Smooth muscle cell (in vitro differentiated cells): ENCODE data around the gene LHX4. TPM values are rescaled to one million over a fixed set of nuclear protein-coding genes. Genes with fewer than 3 reads are reported as not detected.

ENCODE experiments used
- DNase-seq: peaks from one replicate; lab custom pipeline; 2025; ENCODE audit not compliant: unreplicated experiment; lab: John Stamatoyannopoulos, UW
- H2AFZ ChIP-seq: fragments of 200-600 bp; sonication (generic); 2 replicates; pipeline ENCODE4 v1.6.0; 2016; ENCODE audit warnings: antibody characterized with exemption, low read depth, mild to moderate bottlenecking
- H3F3A ChIP-seq: fragments of 200-600 bp; sonication (generic); 2 replicates; pipeline ENCODE4 v1.6.0; 2017; ENCODE audit warnings: antibody characterized with exemption, low read depth
- H3K27ac ChIP-seq: fragments of 200-600 bp; sonication (generic); 2 replicates; pipeline ENCODE4 v1.5.1; 2016; ENCODE audit warnings: low read depth, mild to moderate bottlenecking
- H3K27me3 ChIP-seq: fragments of 200-600 bp; sonication (generic); 2 replicates; pipeline ENCODE4 v1.6.1; 2016; ENCODE audit warnings: low read depth, mild to moderate bottlenecking
- H3K36me3 ChIP-seq: fragments of 200-600 bp; sonication (generic); 2 replicates; pipeline ENCODE4 v1.5.1; 2016; ENCODE audit warnings: low read depth
- H3K4me1 ChIP-seq: fragments of 200-600 bp; sonication (generic); 2 replicates; pipeline ENCODE4 v1.5.1; 2016; ENCODE audit warnings: low read depth
- H3K4me2 ChIP-seq: fragments of 200-600 bp; sonication (generic); 2 replicates; pipeline ENCODE4 v1.6.0; 2016; ENCODE audit warnings: mild to moderate bottlenecking
- H3K4me3 ChIP-seq: fragments of 200-600 bp; sonication (generic); 2 replicates; pipeline ENCODE4 v1.5.1; 2016; ENCODE audit warnings: mild to moderate bottlenecking
- H3K79me2 ChIP-seq: fragments of 200-600 bp; sonication (generic); 2 replicates; pipeline ENCODE4 v1.6.0; 2016; ENCODE audit warnings: low read depth, mild to moderate bottlenecking
- H3K9ac ChIP-seq: fragments of 200-600 bp; sonication (generic); 2 replicates; pipeline ENCODE4 v1.6.0; 2016; ENCODE audit warnings: low read depth
- H3K9me3 ChIP-seq: fragments of 200-600 bp; sonication (generic); replicated peaks from 2 replicates; pipeline ENCODE4 v1.5.1; 2016; ENCODE audit warnings: low read depth
- H4K20me1 ChIP-seq: fragments of 200-600 bp; sonication (generic); 2 replicates; pipeline ENCODE4 v1.6.0; 2016; ENCODE audit warnings: low read depth
- CTCF ChIP-seq: fragments of 200-600 bp; sonication (generic); IDR thresholded peaks from 2 replicates; pipeline ENCODE4 v1.5.1; 2017; ENCODE audit warnings: borderline replicate concordance, mild to moderate bottlenecking, antibody characterized with exemption; ENCODE audit not compliant: insufficient read depth, poor library complexity, severe bottlenecking
- WGBS: methylation state at CpG from one replicate; pipeline ENCODE4 v1.1.7; 2016; ENCODE audit warnings: low lambda C conversion rate; 5-methylcytosine and 5-hydroxymethylcytosine counted together
- polyA plus RNA-seq: library from polyadenylated mRNA; unstranded; fragments of >200 nt; fragmentation: Nextera tagmentation; extraction: Ambion mirVana; gene quantifications from 2 replicates; pipeline ENCODE4 v1.2.1, GENCODE V29; 2016
- total RNA-seq: library from RNA; depleted of rRNA; stranded (reverse); fragments of >200 nt; gene quantifications from 2 replicates; pipeline ENCODE4 v1.2.3, GENCODE V29; 2014

The LHX4 gene
- total and polyA plus RNA-seq, 2 experiments from 2014 or later: not detected

GRCh38 chr1:180257486-180257885 lies 27.4 kb downstream of the LHX4 start:
- no peak overlapping the region for H3K4me3 ChIP-seq
- H3K4me1 ChIP-seq: no peaks in the 10 kb centered on the region
- no peak for TF ChIP-seq CTCF
- WGBS: 92% methylated on average over 8 of the region's 8 CpGs
- peaks cover 10% of the 10 kb centered on the region for H3K27me3 ChIP-seq
- no peaks in the 10 kb centered on the region for H3F3A ChIP-seq
- H3K27ac ChIP-seq: no peak overlapping the region
- no peaks in the 10 kb centered on the region for H3K36me3 ChIP-seq
- H3K9ac ChIP-seq: no peak overlapping the region
- no peak overlapping the region for H2AFZ ChIP-seq
- no peak for DNase-seq
- H3K4me2 ChIP-seq: no peak overlapping the region
- no peaks in the 10 kb centered on the region for H3K79me2 ChIP-seq
- no peaks in the 10 kb centered on the region for H4K20me1 ChIP-seq
- H3K9me3 ChIP-seq: no peaks in the 10 kb centered on the region

- no peak for DNase-seq
- no peak overlapping the region for H3K9ac ChIP-seq
- no peak overlapping the region for H3K27ac ChIP-seq
- H2AFZ ChIP-seq: no peak overlapping the region
- no peaks in the 10 kb centered on the region for H3K79me2 ChIP-seq
- H3F3A ChIP-seq: no peaks in the 10 kb centered on the region
- H3K36me3 ChIP-seq: no peaks in the 10 kb centered on the region
- no peak overlapping the region for H3K4me3 ChIP-seq
- WGBS: 96% methylated on average over 12 of the region's 12 CpGs
- no peak overlapping the region for H3K4me2 ChIP-seq
- no peak for TF ChIP-seq CTCF
- peaks cover 10% of the 10 kb centered on the region for H3K27me3 ChIP-seq
- H3K9me3 ChIP-seq: no peaks in the 10 kb centered on the region
- H3K4me1 ChIP-seq: no peaks in the 10 kb centered on the region
- no peaks in the 10 kb centered on the region for H4K20me1 ChIP-seq
These were observed 28.2 kb downstream of the LHX4 start for GRCh38 chr1:180258290-180258689.

- no peak overlapping the region for H3K4me2 ChIP-seq
- no peaks in the 10 kb centered on the region for H3K36me3 ChIP-seq
- H3K4me1 ChIP-seq: no peaks in the 10 kb centered on the region
- H4K20me1 ChIP-seq: no peaks in the 10 kb centered on the region
- no peak for TF ChIP-seq CTCF
- H3K9ac ChIP-seq: no peak overlapping the region
- H3K9me3 ChIP-seq: no peaks in the 10 kb centered on the region
- H2AFZ ChIP-seq: no peak overlapping the region
- H3K27ac ChIP-seq: no peak overlapping the region
- H3K4me3 ChIP-seq: no peak overlapping the region
- H3K27me3 ChIP-seq: peaks cover 10% of the 10 kb centered on the region
- no peaks in the 10 kb centered on the region for H3K79me2 ChIP-seq
- WGBS: 94% methylated on average over 5 of the region's 5 CpGs
- DNase-seq: no peak
- no peaks in the 10 kb centered on the region for H3F3A ChIP-seq
These were observed 28.9 kb downstream of the LHX4 start for GRCh38 chr1:180258935-180259334.

GRCh38 chr1:180259431-180260338 lies 29.6 kb downstream of the LHX4 start:
- Histone ChIP-seq H3K4me3 (no peak overlapping the region), H3F3A (no peaks in the 10 kb centered on the region), H3K9ac (no peak overlapping the region), H3K4me1 (no peaks in the 10 kb centered on the region), H3K27me3 (peaks cover 10% of the 10 kb centered on the region), H4K20me1 (no peaks in the 10 kb centered on the region), H2AFZ (no peak overlapping the region), H3K79me2 (no peaks in the 10 kb centered on the region), H3K4me2 (no peak overlapping the region), H3K27ac (no peak overlapping the region), H3K36me3 (no peaks in the 10 kb centered on the region), H3K9me3 (no peaks in the 10 kb centered on the region)
- DNase-seq: no peak
- WGBS: 87% methylated on average over 13 of the region's 22 CpGs
- TF ChIP-seq CTCF: no peak
